H9 (cell line): ENCODE measurements around the gene NCOA1. TPM values are rescaled to one million over a fixed set of nuclear protein-coding genes. Genes with fewer than 3 reads are reported as not detected.

Source experiments
- DNase-seq: peaks from one replicate; pipeline ENCODE4 v3.0.0-alpha.2; 2017
- H2AFZ ChIP-seq: one replicate; pipeline ENCODE4 v1.6.1; 2013; ENCODE audit warnings: mild to moderate bottlenecking, low read length, control low read depth, moderate library complexity
- H2AK5ac ChIP-seq: 2 replicates; pipeline ENCODE4 v1.6.1; 2013; ENCODE audit warnings: low read length, control low read depth, mixed read lengths; ENCODE audit not compliant: insufficient read length
- H2BK120ac ChIP-seq: one replicate; pipeline ENCODE4 v1.6.1; 2013; ENCODE audit warnings: low read depth, mild to moderate bottlenecking, low read length, control low read depth, inconsistent platforms; ENCODE audit not compliant: poor library complexity, severe bottlenecking
- H2BK12ac ChIP-seq: 2 replicates; pipeline ENCODE4 v1.6.1; 2013; ENCODE audit warnings: low read length, control low read depth, mixed read lengths, low read depth; ENCODE audit not compliant: insufficient read length
- H2BK15ac ChIP-seq: 2 replicates; pipeline ENCODE4 v1.6.1; 2013; ENCODE audit warnings: low read depth, low read length, control low read depth
- H2BK20ac ChIP-seq: one replicate; pipeline ENCODE4 v1.6.1; 2013; ENCODE audit warnings: low read depth, mild to moderate bottlenecking, low read length, control low read depth, inconsistent platforms; ENCODE audit not compliant: poor library complexity, severe bottlenecking
- H2BK5ac ChIP-seq: 2 replicates; pipeline ENCODE4 v1.6.1; 2013; ENCODE audit warnings: low read length, control low read depth, mixed read lengths; ENCODE audit not compliant: insufficient read length
- H3K14ac ChIP-seq: 2 replicates; pipeline ENCODE4 v1.6.1; 2013; ENCODE audit warnings: low read length, control low read depth; ENCODE audit not compliant: insufficient read depth
- H3K18ac ChIP-seq: 2 replicates; pipeline ENCODE4 v1.6.1; 2013; ENCODE audit warnings: low read depth, mild to moderate bottlenecking, mixed read lengths, low read length, control low read depth; ENCODE audit not compliant: insufficient read length
- H3K23ac ChIP-seq: 2 replicates; pipeline ENCODE4 v1.6.1; 2013; ENCODE audit warnings: low read length, control low read depth, mixed read lengths, low read depth; ENCODE audit not compliant: insufficient read length
- H3K23me2 ChIP-seq: 2 replicates; pipeline ENCODE4 v1.6.1; 2013; ENCODE audit warnings: low read depth, mild to moderate bottlenecking, mixed read lengths, low read length, control low read depth; ENCODE audit not compliant: insufficient read length, poor library complexity, severe bottlenecking
- H3K27ac ChIP-seq: 2 replicates; pipeline ENCODE4 v1.5.1; 2013; ENCODE audit warnings: low read length, control low read depth, mixed read lengths, low read depth; ENCODE audit not compliant: insufficient read length
- H3K27me3 ChIP-seq: 2 replicates; pipeline ENCODE4 v1.6.1; 2013; ENCODE audit warnings: low read length, control low read depth, inconsistent platforms; ENCODE audit not compliant: insufficient read depth
- H3K4ac ChIP-seq: 2 replicates; pipeline ENCODE4 v1.6.1; 2013; ENCODE audit warnings: low read depth, mild to moderate bottlenecking, control low read depth, inconsistent platforms, low read length, moderate library complexity
- H3K4me1 ChIP-seq: 2 replicates; pipeline ENCODE4 v1.6.1; 2013; ENCODE audit warnings: low read length, control low read depth, inconsistent platforms; ENCODE audit not compliant: insufficient read depth
- H3K4me2 ChIP-seq: 2 replicates; pipeline ENCODE4 v1.6.1; 2013; ENCODE audit warnings: low read length, control low read depth, mixed read lengths; ENCODE audit not compliant: insufficient read length, insufficient read depth
- H3K56ac ChIP-seq: 2 replicates; pipeline ENCODE4 v1.6.1; 2013; ENCODE audit warnings: low read depth, mild to moderate bottlenecking, mixed read lengths, low read length, control low read depth; ENCODE audit not compliant: insufficient read length
- H3K79me1 ChIP-seq: 2 replicates; pipeline ENCODE4 v1.6.1; 2013; ENCODE audit warnings: low read depth, mild to moderate bottlenecking, moderate library complexity, low read length, control low read depth, inconsistent platforms; ENCODE audit not compliant: insufficient read depth, poor library complexity, severe bottlenecking
- H3K79me2 ChIP-seq: 2 replicates; pipeline ENCODE4 v1.6.1; 2013; ENCODE audit warnings: low read length, control low read depth, inconsistent platforms; ENCODE audit not compliant: insufficient read depth
- H3K9ac ChIP-seq: 2 replicates; pipeline ENCODE4 v1.6.1; 2013; ENCODE audit warnings: low read length, control low read depth, mixed read lengths; ENCODE audit not compliant: insufficient read length; ENCODE audit errors: extremely low read depth
- H3K9me3 ChIP-seq: one replicate; pipeline ENCODE4 v1.6.1; 2013; ENCODE audit warnings: low read depth, low read length, inconsistent platforms; ENCODE audit not compliant: control insufficient read depth
- H3T11ph ChIP-seq: one replicate; pipeline ENCODE4 v1.6.1; 2013; ENCODE audit warnings: mild to moderate bottlenecking, low read length, control low read depth, inconsistent platforms
- H4K20me1 ChIP-seq: one replicate; pipeline ENCODE4 v1.6.1; 2013; ENCODE audit not compliant: control insufficient read depth, insufficient read length, insufficient read depth
- H4K5ac ChIP-seq: 2 replicates; pipeline ENCODE4 v1.6.1; 2013; ENCODE audit warnings: low read depth, mild to moderate bottlenecking, mixed read lengths, low read length, control low read depth; ENCODE audit not compliant: insufficient read length
- H4K8ac ChIP-seq: replicated peaks from 2 replicates; pipeline ENCODE4 v1.6.1; 2013; ENCODE audit warnings: low read length, control low read depth, mixed read lengths, low read depth; ENCODE audit not compliant: insufficient read length
- H4K91ac ChIP-seq: 2 replicates; pipeline ENCODE4 v1.6.1; 2013; ENCODE audit warnings: low read depth, mild to moderate bottlenecking, moderate library complexity, mixed read lengths, low read length, control low read depth; ENCODE audit not compliant: insufficient read length
- H3K27ac Mint-ChIP-seq, 3 experiments: 2 replicates in 2 of 3; 3 replicates in 1 of 3; pipeline ENCODE4 v1.8.0; 2020 to 2021; ENCODE audit warnings: mixed read lengths in 3 of 3, mild to moderate bottlenecking in 1 of 3, moderate library complexity in 1 of 3
- H3K27me3 Mint-ChIP-seq: 2 replicates; pipeline ENCODE4 v1.8.0; 2021; ENCODE audit warnings: low read depth, mild to moderate bottlenecking, moderate library complexity, mixed read lengths
- H3K36me3 Mint-ChIP-seq, 3 experiments: 2 replicates in 2 of 3; 3 replicates in 1 of 3; pipeline ENCODE4 v1.8.0; 2020 to 2021; ENCODE audit warnings: low read depth in 3 of 3, mixed read lengths in 3 of 3; ENCODE audit not compliant: insufficient read depth in 1 of 3
- H3K4me1 Mint-ChIP-seq, 2 experiments: 2 replicates each; pipeline ENCODE4 v1.8.0; 2020; ENCODE audit warnings: mixed read lengths in 2 of 2
- H3K4me3 Mint-ChIP-seq, 2 experiments: 2 replicates in 1 of 2; 3 replicates in 1 of 2; pipeline ENCODE4 v1.8.0; 2020 to 2021; ENCODE audit warnings: mild to moderate bottlenecking in 2 of 2, mixed read lengths in 2 of 2, moderate library complexity in 1 of 2
- H3K9me3 Mint-ChIP-seq, 2 experiments: 2 replicates in 1 of 2; 3 replicates in 1 of 2; pipeline ENCODE4 v1.8.0; 2020; ENCODE audit warnings: mild to moderate bottlenecking in 2 of 2, mixed read lengths in 2 of 2, moderate library complexity in 1 of 2
- CTCF ChIP-seq: fragments of 200-600 bp; sonication (generic); conservative IDR thresholded peaks from 3 replicates; pipeline ENCODE4 v1.8.0; 2021; ENCODE audit warnings: antibody characterized with exemption, mild to moderate bottlenecking
- WGBS: extraction: QIAGEN DNeasy Blood & Tissue Kit; methylation state at CpG from one replicate; pipeline ENCODE4 v1.1.7; 2013; ENCODE audit warnings: missing lambda C conversion rate, low lambda C conversion rate, mixed read lengths; ENCODE audit not compliant: insufficient read length; ENCODE audit errors: extremely low coverage; 5-methylcytosine and 5-hydroxymethylcytosine counted together
- total RNA-seq: library from RNA; stranded (reverse); gene quantifications from 2 replicates; pipeline ENCODE4 v1.2.1, GENCODE V29; 2021

The NCOA1 gene
- total RNA-seq, 1 experiment from 2014 or later, result 14.8 TPM

GRCh38 chr2:24623535-24623934 is 132.5 kb downstream of the NCOA1 start:
- H3K27me3 ChIP-seq, result no peaks in the 10 kb centered on the region
- H4K8ac ChIP-seq, result no peak overlapping the region
- H4K20me1 ChIP-seq, result no peaks in the 10 kb centered on the region
- no peak overlapping the region for H3K27ac ChIP-seq
- H3T11ph ChIP-seq, result no peak overlapping the region
- H3K18ac ChIP-seq, result no peak overlapping the region
- H3K23me2 ChIP-seq, result no peaks in the 10 kb centered on the region
- H3K9ac ChIP-seq, result no peak overlapping the region
- no peak overlapping the region for H3K4ac ChIP-seq
- H3K79me1 ChIP-seq, result no peaks in the 10 kb centered on the region
- Mint-ChIP-seq H3K4me3 (no peak overlapping the region), H3K4me1 (peaks cover 5 to 6% of the 10 kb centered on the region in 2 experiments), H3K9me3 (no peaks in the 10 kb centered on the region), H3K27me3 (no peaks in the 10 kb centered on the region), H3K27ac (no peak overlapping the region), H3K36me3 (no peaks in the 10 kb centered on the region)
- no peak for TF ChIP-seq CTCF
- no peak overlapping the region for H2BK20ac ChIP-seq
- no peak overlapping the region for H2BK120ac ChIP-seq
- H2BK12ac ChIP-seq, result no peak overlapping the region
- H2AFZ ChIP-seq, result no peak overlapping the region
- no peaks in the 10 kb centered on the region; the same call in 1 of the 2 replicates for H3K4me1 ChIP-seq
- no peak overlapping the region for H3K23ac ChIP-seq
- H2BK5ac ChIP-seq, result no peak overlapping the region
- DNase-seq, result no peak
- no peaks in the 10 kb centered on the region for H3K79me2 ChIP-seq
- H3K4me2 ChIP-seq, result no peak overlapping the region
- no peak overlapping the region for H4K5ac ChIP-seq
- WGBS, result no CpG with 5 or more reads among the region's 4 CpGs
- H3K14ac ChIP-seq, result no peak overlapping the region
- no peak overlapping the region for H2AK5ac ChIP-seq
- no peak overlapping the region for H3K56ac ChIP-seq
- no peak overlapping the region for H4K91ac ChIP-seq
- no peak overlapping the region for H2BK15ac ChIP-seq
- H3K9me3 ChIP-seq, result no peaks in the 10 kb centered on the region
